HEK293 (cell line): ENCODE data around the gene ZNF445.
"Not testable (repeated sequence)": the region's sequence is repeated elsewhere in the genome, so short reads cannot be mapped to it uniquely, and the experiment has no call there.

ENCODE experiments used
- CTCF ChIA-PET: fragments of 350-600 bp; formaldehyde crosslinking; extraction: SDS; loops from one replicate; lab custom pipeline; 2021; ENCODE audit warnings: antibody characterized with exemption; lab: Yijun Ruan, JAX
- POLR2A ChIA-PET: fragments of 300-600 bp; formaldehyde crosslinking; extraction: SDS; loops from one replicate; lab custom pipeline; 2020; ENCODE audit warnings: antibody characterized with exemption, inconsistent platforms; lab: Yijun Ruan, JAX
- H3K27ac ChIP-seq: fragments of 200-500 bp; sonication (Bioruptor generic); 2 replicates; pipeline ENCODE4 v1.5.1; 2014; ENCODE audit warnings: low read depth, low read length, control low read depth, inconsistent platforms; ENCODE audit errors: extremely low read depth
- H3K36me3 ChIP-seq, 2 experiments: fragments of 200-500 bp in 1 of 2; sonication (Bioruptor generic) in 1 of 2; 1 replicate in 1 of 2; 2 replicates in 1 of 2; pipeline ENCODE4 v1.5.1; 2014 to 2017; ENCODE audit warnings: inconsistent platforms in 2 of 2, low read length in 2 of 2; ENCODE audit not compliant: control insufficient read depth in 2 of 2, insufficient read depth in 1 of 2
- H3K4me1 ChIP-seq: fragments of 200-500 bp; sonication (Bioruptor generic); 2 replicates; pipeline ENCODE4 v1.5.1; 2014; ENCODE audit warnings: mild to moderate bottlenecking, low read length, inconsistent platforms; ENCODE audit not compliant: control insufficient read depth, insufficient read depth
- H3K4me3 ChIP-seq: 2 replicates; pipeline ENCODE4 v1.5.1; 2011; ENCODE audit warnings: low read depth, mild to moderate bottlenecking, control low read depth, low read length, moderate library complexity
- H3K9me3 ChIP-seq: fragments of 200-500 bp; sonication (Bioruptor generic); 2 replicates; pipeline ENCODE4 v1.5.1; 2014; ENCODE audit warnings: low read depth, low read length, inconsistent platforms; ENCODE audit not compliant: control insufficient read depth, insufficient read depth
- BCL11B ChIP-seq: fragments of 450-650 bp; formaldehyde crosslinking; IDR thresholded peaks from 2 replicates; pipeline ENCODE4 v1.5.1; 2016; ENCODE audit warnings: low read depth, missing biosample characterization, missing genetic modification characterization
- KLF8 ChIP-seq: fragments of 450-650 bp; formaldehyde crosslinking; IDR thresholded peaks from 2 replicates; pipeline ENCODE4 v1.5.1; 2016; ENCODE audit warnings: missing biosample characterization, missing genetic modification characterization
- KLF9 ChIP-seq: fragments of 450-650 bp; formaldehyde crosslinking; IDR thresholded peaks from 2 replicates; pipeline ENCODE4 v1.5.1; 2016; ENCODE audit warnings: missing biosample characterization, missing genetic modification characterization, low read depth
- PBX3 ChIP-seq: sonication (generic); formaldehyde crosslinking; IDR thresholded peaks from 2 replicates; pipeline ENCODE4 v1.8.1; 2022; ENCODE audit warnings: mild to moderate bottlenecking, moderate library complexity, missing genetic modification reagents
- PRDM4 ChIP-seq: fragments of 450-650 bp; formaldehyde crosslinking; IDR thresholded peaks from 2 replicates; pipeline ENCODE4 v1.5.1; 2017; ENCODE audit warnings: missing biosample characterization, missing genetic modification characterization
- SALL2 ChIP-seq: fragments of 450-650 bp; formaldehyde crosslinking; IDR thresholded peaks from 2 replicates; pipeline ENCODE4 v1.5.0; 2017; ENCODE audit warnings: missing biosample characterization, mild to moderate bottlenecking, missing genetic modification characterization, borderline replicate concordance
- SETDB1 ChIP-seq: IDR thresholded peaks from one replicate; pipeline ENCODE4 v1.6.1; 2017; ENCODE audit warnings: mild to moderate bottlenecking, low read length, moderate library complexity, mixed read lengths; ENCODE audit not compliant: insufficient read length
- SP2 ChIP-seq: fragments of 450-650 bp; formaldehyde crosslinking; IDR thresholded peaks from 2 replicates; pipeline ENCODE4 v1.5.1; 2016; ENCODE audit warnings: missing biosample characterization, missing genetic modification characterization
- YY2 ChIP-seq: fragments of 450-650 bp; formaldehyde crosslinking; IDR thresholded peaks from 2 replicates; pipeline ENCODE4 v1.5.1; 2016; ENCODE audit warnings: missing biosample characterization, missing genetic modification characterization
- ZFP37 ChIP-seq: fragments of 450-650 bp; formaldehyde crosslinking; IDR thresholded peaks from 2 replicates; pipeline ENCODE4 v1.5.1; 2016; ENCODE audit warnings: missing biosample characterization, missing genetic modification characterization
- ZNF10 ChIP-seq: fragments of 450-650 bp; formaldehyde crosslinking; IDR thresholded peaks from 2 replicates; pipeline ENCODE4 v1.5.1; 2017; ENCODE audit warnings: missing biosample characterization, missing genetic modification characterization
- ZNF114 ChIP-seq: fragments of 450-650 bp; formaldehyde crosslinking; IDR thresholded peaks from 2 replicates; pipeline ENCODE4 v1.5.0; 2017; ENCODE audit warnings: missing biosample characterization, missing genetic modification characterization
- ZNF146 ChIP-seq: fragments of 450-650 bp; formaldehyde crosslinking; IDR thresholded peaks from 2 replicates; pipeline ENCODE4 v1.5.1; 2016; ENCODE audit warnings: missing biosample characterization, missing genetic modification characterization
- ZNF223 ChIP-seq: fragments of 450-650 bp; formaldehyde crosslinking; IDR thresholded peaks from 2 replicates; pipeline ENCODE4 v1.5.1; 2016; ENCODE audit warnings: missing biosample characterization, missing genetic modification characterization
- ZNF280C ChIP-seq: fragments of 450-650 bp; formaldehyde crosslinking; IDR thresholded peaks from 2 replicates; pipeline ENCODE4 v1.5.1; 2016; ENCODE audit warnings: missing biosample characterization, missing genetic modification characterization
- ZNF426 ChIP-seq: fragments of 450-650 bp; formaldehyde crosslinking; IDR thresholded peaks from 2 replicates; pipeline ENCODE4 v1.5.1; 2017; ENCODE audit warnings: missing biosample characterization, missing genetic modification characterization, mild to moderate bottlenecking, inconsistent platforms, moderate library complexity
- ZNF488 ChIP-seq: fragments of 450-650 bp; formaldehyde crosslinking; IDR thresholded peaks from 2 replicates; pipeline ENCODE4 v1.5.1; 2016; ENCODE audit warnings: missing biosample characterization, missing genetic modification characterization
- ZNF544 ChIP-seq: fragments of 450-650 bp; formaldehyde crosslinking; IDR thresholded peaks from 2 replicates; pipeline ENCODE4 v1.5.0; 2017; ENCODE audit warnings: missing biosample characterization, missing genetic modification characterization
- ZNF664 ChIP-seq: fragments of 450-650 bp; formaldehyde crosslinking; IDR thresholded peaks from 2 replicates; pipeline ENCODE4 v1.5.1; 2016; ENCODE audit warnings: missing biosample characterization, missing genetic modification characterization
- ZNF707 ChIP-seq: fragments of 450-650 bp; formaldehyde crosslinking; IDR thresholded peaks from 2 replicates; pipeline ENCODE4 v1.5.1; 2016; ENCODE audit warnings: missing biosample characterization, missing genetic modification characterization
- ZXDB ChIP-seq: fragments of 450-650 bp; formaldehyde crosslinking; IDR thresholded peaks from 2 replicates; pipeline ENCODE4 v1.5.1; 2016; ENCODE audit warnings: missing biosample characterization, missing genetic modification characterization

ZNF445 gene

GRCh38 chr3:44503178-44503577 is 25.7 kb upstream of the ZNF445 start:
- H3K27ac ChIP-seq, POLR2A ChIA-PET, H3K9me3 ChIP-seq, CTCF ChIA-PET, H3K4me3 ChIP-seq, H3K4me1 ChIP-seq: not testable (repeated sequence)
- peaks cover 0 to 35% of the 10 kb centered on the region in 2 experiments; a peak in 2 of 3 replicates for H3K36me3 ChIP-seq

GRCh38 chr3:44501971-44502370 is 24.5 kb upstream of the ZNF445 start:
- Histone ChIP-seq H3K4me1 (no peaks in the 10 kb centered on the region), H3K36me3 (peaks cover 0 to 37% of the 10 kb centered on the region in 2 experiments; a peak in 2 of 3 replicates), H3K4me3 (no peak overlapping the region), H3K9me3 (no peaks in the 10 kb centered on the region), H3K27ac (no peak overlapping the region)
- POLR2A ChIA-PET: no interaction called here
- no peak for TF ChIP-seq ZNF426 (tag by site-specific recombination)
- no peak for TF ChIP-seq ZNF664 (tag by site-specific recombination)
- TF ChIP-seq SP2 (tag by site-specific recombination): no peak
- TF ChIP-seq ZNF280C: no peak
- TF ChIP-seq ZNF544 (tag by site-specific recombination): no peak
- TF ChIP-seq KLF9: no peak
- TF ChIP-seq PBX3 (CRISPR knock-in tag): no peak
- TF ChIP-seq ZNF707 (tag by site-specific recombination): no peak
- no peak for TF ChIP-seq ZNF223 (tag by site-specific recombination)
- no peak for TF ChIP-seq YY2 (tag by site-specific recombination)
- TF ChIP-seq ZNF114 (tag by site-specific recombination): no peak
- no peak for TF ChIP-seq SALL2
- no peak for TF ChIP-seq ZXDB
- no peak for TF ChIP-seq ZNF10 (tag by site-specific recombination)
- no peak for TF ChIP-seq ZFP37 (tag by site-specific recombination)
- TF ChIP-seq ZNF146 (tag by site-specific recombination): no peak
- no peak for TF ChIP-seq KLF8 (tag by site-specific recombination)
- CTCF ChIA-PET: no interaction called here

GRCh38 chr3:44499899-44500168 is 22.4 kb upstream of the ZNF445 start:
- H3K9me3 ChIP-seq, H3K4me1 ChIP-seq, CTCF ChIA-PET, H3K27ac ChIP-seq, H3K4me3 ChIP-seq, POLR2A ChIA-PET: not testable (repeated sequence)
- peaks cover 0 to 38% of the 10 kb centered on the region in 2 experiments; a peak in 1 of 3 replicates for H3K36me3 ChIP-seq

- ChIA-PET CTCF (no interaction called here), POLR2A (no interaction called here)
- H3K36me3 ChIP-seq: peaks cover 0 to 38% of the 10 kb centered on the region in 2 experiments; a peak in 1 of 3 replicates
- H3K4me3 ChIP-seq: no peak overlapping the region
- no peaks in the 10 kb centered on the region for H3K4me1 ChIP-seq
- no peak overlapping the region for H3K27ac ChIP-seq
- no peaks in the 10 kb centered on the region for H3K9me3 ChIP-seq
- no peak for TF ChIP-seq PRDM4
- TF ChIP-seq ZNF488: no peak
- TF ChIP-seq BCL11B (tag by site-specific recombination): no peak
- peak; percentile 94 for TF ChIP-seq SETDB1
- no peak for TF ChIP-seq ZNF10 (tag by site-specific recombination)
These were observed 21.9 kb upstream of the ZNF445 start for GRCh38 chr3:44499149-44499898.
